NCI-H128 (cell line): ENCODE data around the gene PARD3.

Source experiments
- DNase-seq: peaks from one replicate; lab custom pipeline; 2025; ENCODE audit not compliant: unreplicated experiment; lab: John Stamatoyannopoulos, UW

PARD3 gene

DNA sequence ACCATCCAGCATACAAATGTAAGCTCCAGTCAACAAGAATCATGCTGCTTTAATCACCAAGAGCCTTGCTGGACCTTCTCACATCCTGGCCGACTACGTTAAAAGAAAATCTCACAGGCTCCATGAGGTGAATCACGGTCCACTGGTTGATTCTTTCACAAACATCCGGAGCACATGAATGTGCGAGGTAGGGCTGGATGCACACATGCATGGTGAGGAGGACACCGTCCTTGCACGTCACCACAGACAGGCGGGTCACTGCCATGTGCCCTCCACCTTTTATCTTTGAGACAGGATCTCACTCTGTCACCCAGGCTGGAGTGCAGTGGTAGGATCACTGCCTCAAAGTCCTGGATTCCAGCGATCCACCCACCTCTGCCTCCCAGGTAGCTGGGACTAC lies 265.1 kb downstream of the PARD3 start:
- no peak for DNase-seq

DNA sequence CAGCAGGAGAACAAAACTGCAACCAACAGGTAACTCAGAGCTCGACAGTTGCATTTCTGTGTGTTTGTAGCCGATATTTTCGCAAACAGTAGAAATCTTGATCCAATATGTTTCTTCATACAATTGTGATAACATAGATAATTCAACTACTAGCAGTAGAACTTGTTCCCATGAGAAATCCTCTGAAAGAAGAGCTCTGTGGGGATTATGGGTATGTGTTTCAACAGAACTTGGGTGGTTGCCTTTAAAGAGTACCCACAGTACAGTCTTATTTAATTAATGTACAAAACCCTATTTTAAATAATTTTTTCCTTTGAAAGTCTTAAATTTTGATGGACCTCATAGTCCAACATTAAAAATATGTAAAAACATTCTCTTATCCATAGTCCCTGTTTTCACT lies 266.1 kb downstream of the PARD3 start:
- DNase-seq, result no peak

DNA sequence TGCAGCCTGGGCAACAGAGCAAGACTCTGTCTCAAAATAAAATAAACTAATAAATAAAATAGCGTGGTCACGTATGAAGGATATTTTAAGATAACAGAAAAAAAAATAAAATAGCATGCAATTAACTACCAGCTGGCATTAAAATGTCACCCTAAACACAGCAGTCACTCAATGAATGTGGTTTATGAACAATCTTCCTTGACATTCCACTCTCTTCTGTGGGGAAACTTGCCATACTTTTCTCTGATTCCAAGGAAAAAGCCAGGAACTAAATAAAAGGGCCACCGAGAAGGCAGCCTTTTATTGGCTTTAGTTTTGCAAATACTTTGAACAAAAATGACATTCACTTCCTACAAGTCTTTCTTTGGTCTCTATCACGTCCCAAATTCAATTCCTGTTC lies 266.6 kb downstream of the PARD3 start:
- no peak for DNase-seq

DNA sequence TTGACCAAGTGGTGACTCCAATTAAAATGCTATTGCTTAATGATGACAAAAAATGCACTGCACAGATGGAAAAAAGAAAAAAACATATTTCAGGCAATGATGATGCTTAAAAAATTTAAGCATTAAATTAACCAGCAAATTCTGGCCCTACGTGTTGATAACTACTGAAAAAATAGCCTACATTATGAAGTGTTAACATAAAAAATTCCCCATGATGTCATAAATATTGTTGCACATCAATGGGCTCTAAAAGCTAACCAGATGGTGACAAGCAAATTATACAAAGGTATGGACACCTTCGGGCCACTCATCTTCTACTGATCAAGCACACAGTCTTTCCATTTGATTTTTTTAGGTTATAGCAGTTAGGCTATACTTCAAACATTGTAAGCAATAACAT lies 267.4 kb downstream of the PARD3 start:
- no peak for DNase-seq

DNA sequence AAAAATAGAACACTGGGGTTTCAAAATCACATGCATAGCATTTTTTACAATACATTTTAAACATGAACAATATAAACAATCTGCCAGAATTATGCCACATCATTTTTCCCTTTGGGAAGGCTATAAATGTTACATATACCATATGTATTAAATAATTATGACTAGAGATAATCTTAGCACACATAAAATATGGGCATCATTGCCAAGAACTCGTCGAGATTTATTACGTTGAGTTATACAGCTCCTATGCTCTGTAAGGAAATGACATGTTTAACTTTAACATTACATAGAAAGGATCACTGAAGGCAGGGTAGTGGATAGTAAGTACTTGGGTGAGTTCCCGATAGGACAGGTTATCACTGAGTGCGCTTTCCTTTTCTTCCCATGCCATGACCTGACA lies 267.8 kb downstream of the PARD3 start:
- DNase-seq, result no peak

DNA sequence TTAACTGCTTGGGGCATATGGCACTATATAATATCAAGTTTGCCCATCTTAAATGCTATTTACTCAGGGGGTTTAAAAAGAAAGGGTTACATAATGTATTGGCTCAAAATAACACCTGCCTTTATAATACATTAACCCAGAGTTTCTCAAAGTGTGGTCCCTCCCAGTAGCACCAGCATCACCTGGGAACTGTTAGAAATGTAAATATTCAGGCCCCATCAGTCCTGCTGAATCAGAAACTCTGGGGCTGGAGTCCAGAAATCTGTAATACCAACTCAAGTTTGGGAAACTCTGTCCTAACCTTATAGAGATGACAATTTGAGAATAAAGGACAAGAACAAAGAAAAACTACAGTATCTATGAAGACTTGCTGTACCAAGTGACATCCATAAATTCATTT lies 270.7 kb downstream of the PARD3 start:
- no peak for DNase-seq

DNA sequence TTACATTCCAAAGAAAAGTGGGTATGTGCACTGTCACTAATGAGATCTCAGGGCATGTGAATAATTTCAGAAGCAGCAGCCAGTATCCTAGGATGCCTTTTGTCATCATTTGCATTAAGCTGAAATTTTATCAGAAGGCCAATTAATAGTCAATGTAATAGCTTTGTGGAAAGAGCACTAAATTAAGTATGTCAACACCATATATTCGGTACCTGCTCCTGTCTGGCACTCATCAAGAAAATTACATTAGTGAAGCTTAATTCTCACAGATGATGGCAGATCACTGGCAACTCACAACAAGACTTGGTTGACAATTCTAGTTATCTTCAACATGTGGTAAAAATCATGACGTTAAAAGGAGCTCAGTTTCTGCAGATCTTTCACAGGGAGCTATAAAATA lies 271.4 kb downstream of the PARD3 start:
- DNase-seq, result no peak

DNA sequence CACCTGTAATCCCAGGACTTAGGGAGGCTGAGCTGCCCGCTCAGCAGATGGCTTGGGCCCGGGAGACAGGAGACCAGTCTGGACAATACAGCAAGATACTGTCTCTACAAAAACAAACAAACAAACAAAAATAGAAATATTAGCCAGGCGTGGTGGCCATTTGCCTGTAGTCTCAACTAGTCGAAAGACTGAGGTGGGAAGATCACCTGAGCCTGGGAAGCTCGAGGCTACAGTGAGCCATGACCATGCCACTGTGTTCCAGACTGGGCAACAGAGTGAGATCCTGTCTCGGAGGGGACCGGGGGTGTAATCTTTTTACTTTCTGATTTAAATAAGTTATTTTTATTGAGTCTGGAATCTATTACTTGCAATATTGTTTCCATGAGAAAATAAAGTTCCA lies 274.6 kb downstream of the PARD3 start:
- DNase-seq, result no peak

DNA sequence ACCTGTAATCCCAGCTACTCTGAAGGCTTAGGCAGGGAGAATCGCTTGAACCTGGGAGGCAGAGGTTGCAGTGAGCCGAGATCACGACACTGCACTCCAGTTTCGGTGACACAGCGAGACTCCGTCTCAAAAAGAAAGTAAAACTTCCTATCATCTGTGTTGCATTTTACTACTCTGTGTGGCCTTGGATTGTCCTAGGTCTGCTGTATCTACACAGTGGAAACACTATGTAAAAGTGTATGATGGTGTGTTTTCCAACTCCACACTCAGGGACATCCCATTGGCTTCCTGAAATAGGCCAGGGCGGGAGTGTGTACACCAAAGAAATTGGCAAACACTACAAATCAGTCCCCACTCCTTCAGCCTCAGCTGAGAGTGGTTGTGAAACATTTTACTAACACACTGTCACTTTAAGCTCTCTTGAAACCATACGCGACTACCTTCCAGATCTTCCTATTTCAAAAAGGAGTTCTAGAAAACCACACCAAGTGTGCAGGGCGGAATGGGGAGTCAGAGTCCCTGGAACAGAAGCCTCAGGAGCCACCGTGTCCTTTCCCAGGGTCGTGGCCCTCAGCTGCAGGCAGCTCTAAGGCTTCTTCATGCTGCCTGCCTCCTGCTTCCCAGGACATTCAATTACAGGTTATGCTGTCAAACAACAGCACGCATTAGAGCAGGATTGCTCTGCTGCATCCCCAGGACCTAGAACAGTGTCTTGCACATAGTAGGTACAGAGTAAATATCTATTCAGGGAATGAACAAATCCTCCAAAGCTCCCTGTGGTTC lies 275.4 kb downstream of the PARD3 start:
- no peak for DNase-seq

DNA sequence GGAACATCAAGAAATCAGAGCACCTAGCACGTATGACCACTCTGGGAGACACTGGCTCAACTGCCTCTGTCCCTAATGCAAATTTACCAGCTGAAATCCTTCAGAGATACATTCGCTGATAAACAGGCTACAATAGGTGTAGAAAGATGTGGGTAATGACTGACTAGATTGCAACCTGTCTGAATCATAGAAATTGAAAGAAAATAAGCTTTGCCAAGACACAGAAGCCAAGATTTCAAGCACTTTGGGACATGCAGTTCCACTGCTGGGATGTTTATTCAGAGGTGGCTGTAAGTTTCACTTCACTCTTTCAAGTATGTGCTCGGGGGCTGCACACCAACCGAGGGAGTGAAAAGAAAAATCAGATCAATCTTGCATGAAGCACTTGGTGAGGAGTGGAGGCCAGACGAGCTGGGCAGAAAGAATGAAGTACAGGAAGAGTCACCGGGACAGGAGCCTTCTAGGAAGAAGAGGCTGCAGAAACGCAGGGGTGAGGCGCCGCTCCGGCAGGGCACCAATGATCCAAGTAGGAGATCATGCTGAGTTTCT lies 276.7 kb downstream of the PARD3 start:
- no peak for DNase-seq

DNA sequence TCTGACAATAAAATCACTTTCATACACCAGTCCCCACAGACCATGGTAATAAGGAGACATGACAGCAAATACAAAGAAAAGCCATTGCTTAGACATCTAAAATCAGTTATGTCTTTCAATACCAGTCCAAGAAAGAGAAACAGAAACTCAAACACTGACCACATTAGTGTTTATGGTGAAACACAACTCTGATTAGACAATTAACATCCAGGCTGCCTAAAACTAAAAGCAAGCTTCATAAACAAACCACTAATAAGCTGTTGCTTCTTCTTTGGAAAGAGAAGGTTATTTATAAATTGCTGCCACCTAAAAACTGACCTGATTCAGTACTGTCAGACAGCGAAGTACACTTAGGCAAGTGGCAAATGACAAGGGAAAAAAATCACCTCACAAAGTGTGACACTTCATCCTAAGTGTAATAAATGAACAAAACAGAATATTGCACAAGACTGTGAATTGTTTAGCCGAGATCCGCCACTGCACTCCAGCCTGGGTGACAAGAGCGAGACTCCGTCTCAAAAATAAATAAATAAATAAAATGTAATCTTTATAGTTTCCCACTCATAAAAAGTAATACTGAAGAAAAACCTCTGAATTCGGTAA lies 277.4 kb downstream of the PARD3 start:
- DNase-seq, result no peak

DNA sequence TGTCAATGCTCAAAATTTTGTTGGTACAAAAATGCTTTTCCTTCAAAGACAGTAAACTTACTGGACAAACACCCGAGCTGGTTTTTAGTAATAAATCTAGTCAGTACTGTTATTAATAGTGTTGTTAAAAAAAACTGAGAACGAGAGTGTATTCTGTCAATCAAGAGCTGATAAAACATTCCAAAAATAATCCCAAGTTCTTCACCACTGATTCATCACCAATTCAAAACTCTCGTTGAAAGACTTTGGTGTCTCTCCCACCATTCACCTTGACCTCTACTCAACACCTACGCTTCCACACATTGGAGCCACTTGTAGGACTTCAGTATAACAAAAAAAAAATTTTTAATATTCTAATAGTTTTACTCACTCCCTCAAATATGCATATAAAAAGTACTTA lies 279.2 kb downstream of the PARD3 start:
- DNase-seq, result no peak

DNA sequence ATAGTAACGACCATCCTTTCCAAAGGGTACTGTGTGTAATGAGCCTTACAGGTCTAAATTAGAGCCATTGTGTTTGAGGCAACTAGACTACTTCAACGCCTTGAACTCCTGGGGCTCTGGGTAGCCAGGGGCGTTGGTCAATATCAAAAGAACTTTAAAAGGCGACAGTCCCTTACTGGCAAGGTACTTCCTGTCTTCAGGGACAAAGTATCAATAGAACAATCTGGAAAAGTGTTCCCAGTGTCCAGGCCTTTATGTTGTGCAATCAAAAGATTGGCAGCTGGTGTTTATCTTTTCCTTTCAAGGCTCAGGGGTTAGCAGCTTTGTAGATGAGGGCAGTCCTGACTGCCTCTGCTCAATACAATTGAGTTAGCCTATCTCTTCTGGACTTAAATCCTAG lies 284.3 kb downstream of the PARD3 start:
- no peak for DNase-seq

DNA sequence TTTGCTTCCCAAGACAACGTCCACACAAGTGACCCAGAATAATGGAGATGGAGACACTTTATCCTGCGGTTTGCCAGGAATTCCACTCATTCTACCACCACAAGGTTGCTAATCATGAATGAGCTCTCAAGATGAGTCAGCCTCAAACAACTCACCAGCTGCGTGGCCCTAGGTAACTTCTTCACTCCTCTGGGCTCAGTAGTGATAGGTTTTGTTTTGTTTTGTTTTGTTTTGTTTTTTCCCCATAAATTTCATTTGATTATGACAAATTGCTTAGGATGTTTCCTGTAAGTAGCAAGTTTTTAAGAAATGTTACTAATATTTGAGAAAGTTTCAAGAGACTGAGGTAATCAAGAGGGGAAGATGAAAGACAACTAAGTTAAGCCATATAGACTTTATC lies 286.8 kb downstream of the PARD3 start:
- no peak for DNase-seq

DNA sequence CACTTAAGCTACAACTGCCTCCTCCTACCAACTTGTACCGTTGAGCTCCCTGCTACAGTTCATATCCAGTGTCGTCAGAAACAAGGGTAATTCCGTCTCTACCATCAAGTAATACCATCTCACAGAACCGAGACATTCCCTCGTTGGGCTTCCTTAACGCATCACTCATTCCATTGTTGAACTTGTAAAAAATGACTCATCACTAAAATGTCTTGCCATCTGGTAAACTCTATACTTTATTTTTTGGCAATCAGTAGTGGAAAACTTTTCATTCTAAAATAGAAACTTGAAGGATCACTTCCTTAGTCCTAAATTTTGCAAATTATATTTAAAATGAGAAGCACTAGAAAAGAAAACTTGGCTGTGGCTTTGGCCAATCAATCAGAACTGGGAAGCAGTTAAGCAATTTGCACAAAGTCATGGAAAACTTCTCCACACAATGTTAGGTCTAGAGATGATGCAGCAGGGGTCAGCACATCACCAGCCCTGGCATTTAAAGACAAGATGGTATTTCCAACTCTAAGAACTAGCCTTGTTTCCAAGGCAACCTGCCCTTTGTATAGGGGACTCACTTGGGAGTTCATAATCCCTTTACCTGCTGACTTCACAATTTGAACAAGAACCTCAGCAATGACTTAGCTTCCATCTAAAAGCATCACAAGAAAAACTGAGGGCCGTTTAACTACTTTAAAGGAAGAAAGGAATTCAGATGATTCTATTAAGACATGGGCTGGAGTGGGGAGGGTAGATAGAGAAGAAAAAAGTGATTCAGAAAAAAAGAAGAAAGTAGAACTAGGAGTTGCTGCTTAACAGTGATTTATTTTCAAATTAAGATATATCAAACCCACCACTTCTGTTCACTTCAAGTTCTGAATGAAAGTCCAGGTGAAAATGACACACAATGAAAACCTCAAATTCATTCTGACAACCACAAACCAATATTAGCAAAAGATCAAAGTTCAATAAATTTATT lies 288.1 kb downstream of the PARD3 start:
- no peak for DNase-seq

DNA sequence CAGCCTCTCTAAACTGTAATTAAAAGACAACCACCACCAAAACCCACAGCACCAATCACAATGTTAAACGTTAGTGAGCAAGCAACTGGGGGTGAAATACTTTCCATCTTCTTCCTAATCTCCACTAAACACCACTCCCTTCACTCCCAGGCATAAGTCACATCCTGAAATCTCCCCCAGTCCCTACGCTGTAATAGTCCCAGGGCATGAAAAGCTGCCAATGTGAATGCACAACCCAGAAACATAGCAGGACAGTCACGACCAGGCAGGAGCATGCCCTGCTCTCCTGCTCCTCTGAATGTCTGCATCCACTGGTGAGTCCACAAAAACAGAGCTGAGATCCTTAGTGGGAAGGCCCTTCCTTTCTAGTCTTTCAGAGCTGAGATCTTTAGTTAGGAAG lies 288.9 kb downstream of the PARD3 start:
- DNase-seq, result no peak

DNA sequence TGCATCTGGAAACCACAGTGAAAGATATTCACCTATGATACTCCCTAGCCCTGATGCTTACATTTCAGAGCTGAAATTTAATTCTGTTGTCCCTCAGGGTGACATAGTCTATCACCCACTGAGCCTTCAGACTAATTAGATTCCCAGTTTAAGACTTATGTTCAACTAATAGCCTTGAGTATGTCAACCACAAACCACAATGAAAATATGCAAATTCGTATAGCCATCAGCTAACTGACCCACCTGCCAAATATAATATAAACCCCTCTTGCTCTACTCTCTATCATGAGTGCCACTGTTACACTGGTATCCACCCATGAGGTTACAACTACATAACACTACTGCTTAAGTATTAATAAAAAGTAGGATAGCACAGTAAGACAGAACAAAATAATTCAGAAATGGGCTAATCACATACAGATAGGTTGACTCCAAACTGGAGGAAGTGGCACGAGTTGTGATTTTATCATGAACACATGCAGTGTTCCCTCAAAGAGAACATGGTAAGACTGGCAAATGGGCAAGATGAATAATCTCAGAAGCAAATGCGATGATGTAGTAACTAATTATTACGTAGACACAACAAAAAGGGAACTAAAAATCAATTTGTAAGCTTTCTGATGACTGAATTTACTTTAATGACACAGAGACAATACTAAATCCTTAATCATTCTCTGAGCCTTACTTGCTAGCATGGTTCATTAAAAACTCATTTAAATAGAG lies 290.6 kb downstream of the PARD3 start:
- DNase-seq, result no peak

DNA sequence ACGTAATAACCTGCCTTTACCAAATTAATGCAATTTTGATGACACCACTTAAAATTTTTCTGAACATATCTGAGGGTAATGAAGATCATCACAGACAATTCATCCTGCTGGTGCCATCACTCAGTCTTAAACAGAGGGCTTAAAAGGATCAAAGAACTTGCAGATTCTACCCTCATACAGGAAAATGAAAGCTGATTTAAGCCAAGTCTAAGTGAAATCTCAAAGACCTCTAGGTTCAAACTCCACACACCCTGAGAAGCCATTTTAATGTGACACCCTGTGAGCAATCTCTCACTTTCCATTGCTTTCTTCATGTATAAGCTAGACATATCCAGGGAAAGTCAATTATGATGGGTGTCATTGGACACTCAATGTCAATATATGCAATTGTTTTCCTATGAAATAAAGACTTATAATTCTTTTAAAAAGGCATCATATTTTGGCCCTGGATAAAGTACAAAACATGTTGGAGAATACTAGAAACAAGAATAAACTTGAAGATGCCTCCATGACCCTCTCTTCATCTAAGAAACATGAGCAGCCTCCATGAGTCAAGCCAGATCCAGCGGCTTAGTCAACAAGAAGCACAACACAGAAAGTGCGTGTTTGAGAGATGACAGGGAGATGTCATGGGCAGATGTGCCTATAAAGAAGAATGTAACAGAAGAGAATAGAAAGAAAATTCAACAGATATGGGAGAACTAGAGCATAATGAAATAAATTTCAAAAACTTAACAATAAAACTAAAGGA lies 291.9 kb downstream of the PARD3 start:
- DNase-seq, result no peak

DNA sequence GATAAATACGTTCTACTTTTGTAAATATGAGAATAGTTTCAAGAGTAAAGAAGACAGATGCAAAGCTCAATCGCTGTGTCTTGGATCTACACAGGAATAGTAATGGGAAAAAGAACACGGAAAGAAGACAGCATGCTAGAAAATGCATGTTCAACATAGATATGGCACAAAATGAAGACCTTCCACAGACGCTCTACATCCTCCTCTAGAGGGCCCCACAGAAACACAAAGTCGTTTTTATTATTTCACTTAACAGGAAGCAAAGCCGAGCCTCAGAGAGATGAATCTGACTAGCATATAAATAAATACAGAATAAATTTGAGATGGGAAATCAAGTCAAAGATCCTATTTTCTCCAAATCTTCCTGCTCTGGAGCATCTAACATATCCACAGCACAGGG lies 292.6 kb downstream of the PARD3 start:
- no peak for DNase-seq

DNA sequence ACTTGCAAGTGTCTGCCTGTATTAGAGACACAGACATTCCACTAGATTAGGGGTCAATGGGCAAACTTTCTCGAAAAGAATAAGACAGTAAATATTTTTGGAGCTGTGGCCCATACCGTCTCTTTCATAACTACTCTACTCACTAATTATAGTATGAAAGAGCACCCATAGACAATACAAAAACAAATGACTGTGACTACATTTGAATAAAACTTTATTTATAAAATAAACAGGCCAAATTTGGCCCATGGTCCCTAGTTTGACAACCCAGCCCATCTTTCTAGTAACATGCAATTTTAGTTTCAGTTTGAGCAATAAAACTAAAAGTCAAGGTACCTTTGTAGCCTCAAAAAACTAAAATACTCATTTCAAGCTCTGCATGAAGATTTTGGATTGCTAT lies 294.6 kb downstream of the PARD3 start:
- no peak for DNase-seq
